Measurements from ENCODE around the gene CD79B. TPM values are rescaled to one million over a fixed set of nuclear protein-coding genes. Genes with fewer than 3 reads are reported as not detected.
A peak's percentile ranks its signal among the peaks of the same experiment; 100 is the strongest.

The CD79B gene
- total and polyA plus RNA-seq, 10 of the 15 experiments (the other 5 are each of a cell fraction or from before 2014, with no cell fraction given) = 17.5 to 148 (median 79.1) TPM

DNA sequence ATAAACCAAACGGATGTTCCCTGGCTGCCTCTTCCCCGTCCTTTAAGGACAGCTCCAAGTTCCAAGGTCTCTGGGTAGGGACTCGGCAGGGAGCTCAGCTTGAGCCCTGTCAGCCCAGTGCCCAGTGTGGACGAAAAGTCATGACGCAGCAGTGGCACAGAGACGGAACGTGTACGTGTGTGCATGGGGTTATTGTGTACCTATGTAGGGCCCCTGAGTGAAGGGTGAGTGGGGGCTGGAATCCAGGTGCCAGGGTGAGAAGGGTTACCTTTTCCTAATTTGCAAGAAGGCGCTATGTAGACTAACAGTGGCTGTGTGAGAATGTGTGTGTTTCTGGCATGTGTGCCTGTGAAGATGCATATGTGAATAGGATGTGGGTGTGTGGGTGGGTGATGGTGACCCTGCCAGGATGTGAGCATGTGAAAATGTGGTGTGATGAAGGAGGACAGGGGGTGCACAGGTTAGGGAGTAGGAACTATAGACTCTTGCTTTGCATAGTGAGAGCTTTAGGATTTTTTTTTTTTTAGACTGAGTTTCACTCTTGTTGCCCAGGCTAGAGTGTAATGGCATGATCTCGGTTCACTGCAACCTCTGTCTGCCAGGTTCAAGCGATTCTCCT is 34.6 kb upstream of the CD79B start (continued):
- no peak for TF ChIP-seq BACH1 (IDR thresholded peaks at IDR 0.05; ENCODE audit: borderline replicate concordance)
- TF ChIP-seq ZNF207 (IDR thresholded peaks at IDR 0.05; ENCODE audit: borderline replicate concordance) = no peak
- TF ChIP-seq, protein P1, sequence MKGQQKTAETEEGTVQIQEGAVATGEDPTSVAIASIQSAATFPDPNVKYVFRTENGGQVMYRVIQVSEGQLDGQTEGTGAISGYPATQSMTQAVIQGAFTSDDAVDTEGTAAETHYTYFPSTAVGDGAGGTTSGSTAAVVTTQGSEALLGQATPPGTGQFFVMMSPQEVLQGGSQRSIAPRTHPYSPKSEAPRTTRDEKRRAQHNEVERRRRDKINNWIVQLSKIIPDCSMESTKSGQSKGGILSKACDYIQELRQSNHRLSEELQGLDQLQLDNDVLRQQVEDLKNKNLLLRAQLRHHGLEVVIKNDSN (IDR thresholded peaks at IDR 0.05; ENCODE audit: borderline replicate concordance, extremely low read length, insufficient read depth, low read depth, low read length) = no peak
- no peak for TF ChIP-seq ZZZ3 (IDR thresholded peaks at IDR 0.05; ENCODE audit: control insufficient read depth, insufficient read length, low read depth)
- TF ChIP-seq KDM1A (IDR thresholded peaks at IDR 0.05; ENCODE audit: borderline replicate concordance) = no peak
- TF ChIP-seq NRF1 (conservative IDR thresholded peaks at IDR 0.05; ENCODE audit: low read depth, low read length) = no peak
- TF ChIP-seq RFX5 (IDR thresholded peaks at IDR 0.05; ENCODE audit: low read depth, low read length) = no peak
- TF ChIP-seq STAT3 (IDR thresholded peaks at IDR 0.05; ENCODE audit: low read depth, low read length) = no peak
- TF ChIP-seq SMC3 (IDR thresholded peaks at IDR 0.05; ENCODE audit: borderline replicate concordance, low read length) = no peak
- TF ChIP-seq SMAD1 (IDR thresholded peaks at IDR 0.05; ENCODE audit: low read depth, partially characterized antibody) = no peak
- TF ChIP-seq, protein P2, sequence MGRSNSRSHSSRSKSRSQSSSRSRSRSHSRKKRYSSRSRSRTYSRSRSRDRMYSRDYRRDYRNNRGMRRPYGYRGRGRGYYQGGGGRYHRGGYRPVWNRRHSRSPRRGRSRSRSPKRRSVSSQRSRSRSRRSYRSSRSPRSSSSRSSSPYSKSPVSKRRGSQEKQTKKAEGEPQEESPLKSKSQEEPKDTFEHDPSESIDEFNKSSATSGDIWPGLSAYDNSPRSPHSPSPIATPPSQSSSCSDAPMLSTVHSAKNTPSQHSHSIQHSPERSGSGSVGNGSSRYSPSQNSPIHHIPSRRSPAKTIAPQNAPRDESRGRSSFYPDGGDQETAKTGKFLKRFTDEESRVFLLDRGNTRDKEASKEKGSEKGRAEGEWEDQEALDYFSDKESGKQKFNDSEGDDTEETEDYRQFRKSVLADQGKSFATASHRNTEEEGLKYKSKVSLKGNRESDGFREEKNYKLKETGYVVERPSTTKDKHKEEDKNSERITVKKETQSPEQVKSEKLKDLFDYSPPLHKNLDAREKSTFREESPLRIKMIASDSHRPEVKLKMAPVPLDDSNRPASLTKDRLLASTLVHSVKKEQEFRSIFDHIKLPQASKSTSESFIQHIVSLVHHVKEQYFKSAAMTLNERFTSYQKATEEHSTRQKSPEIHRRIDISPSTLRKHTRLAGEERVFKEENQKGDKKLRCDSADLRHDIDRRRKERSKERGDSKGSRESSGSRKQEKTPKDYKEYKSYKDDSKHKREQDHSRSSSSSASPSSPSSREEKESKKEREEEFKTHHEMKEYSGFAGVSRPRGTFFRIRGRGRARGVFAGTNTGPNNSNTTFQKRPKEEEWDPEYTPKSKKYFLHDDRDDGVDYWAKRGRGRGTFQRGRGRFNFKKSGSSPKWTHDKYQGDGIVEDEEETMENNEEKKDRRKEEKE (IDR thresholded peaks at IDR 0.05) = no peak
- no peak for TF ChIP-seq SP1 (IDR thresholded peaks at IDR 0.05; ENCODE audit: low read depth, low read length)
- TF ChIP-seq SUZ12 (IDR thresholded peaks at IDR 0.05; ENCODE audit: unreplicated experiment) = no peak
- no peak for TF ChIP-seq LARP7 (IDR thresholded peaks at IDR 0.05)
- TF ChIP-seq, protein P3, sequence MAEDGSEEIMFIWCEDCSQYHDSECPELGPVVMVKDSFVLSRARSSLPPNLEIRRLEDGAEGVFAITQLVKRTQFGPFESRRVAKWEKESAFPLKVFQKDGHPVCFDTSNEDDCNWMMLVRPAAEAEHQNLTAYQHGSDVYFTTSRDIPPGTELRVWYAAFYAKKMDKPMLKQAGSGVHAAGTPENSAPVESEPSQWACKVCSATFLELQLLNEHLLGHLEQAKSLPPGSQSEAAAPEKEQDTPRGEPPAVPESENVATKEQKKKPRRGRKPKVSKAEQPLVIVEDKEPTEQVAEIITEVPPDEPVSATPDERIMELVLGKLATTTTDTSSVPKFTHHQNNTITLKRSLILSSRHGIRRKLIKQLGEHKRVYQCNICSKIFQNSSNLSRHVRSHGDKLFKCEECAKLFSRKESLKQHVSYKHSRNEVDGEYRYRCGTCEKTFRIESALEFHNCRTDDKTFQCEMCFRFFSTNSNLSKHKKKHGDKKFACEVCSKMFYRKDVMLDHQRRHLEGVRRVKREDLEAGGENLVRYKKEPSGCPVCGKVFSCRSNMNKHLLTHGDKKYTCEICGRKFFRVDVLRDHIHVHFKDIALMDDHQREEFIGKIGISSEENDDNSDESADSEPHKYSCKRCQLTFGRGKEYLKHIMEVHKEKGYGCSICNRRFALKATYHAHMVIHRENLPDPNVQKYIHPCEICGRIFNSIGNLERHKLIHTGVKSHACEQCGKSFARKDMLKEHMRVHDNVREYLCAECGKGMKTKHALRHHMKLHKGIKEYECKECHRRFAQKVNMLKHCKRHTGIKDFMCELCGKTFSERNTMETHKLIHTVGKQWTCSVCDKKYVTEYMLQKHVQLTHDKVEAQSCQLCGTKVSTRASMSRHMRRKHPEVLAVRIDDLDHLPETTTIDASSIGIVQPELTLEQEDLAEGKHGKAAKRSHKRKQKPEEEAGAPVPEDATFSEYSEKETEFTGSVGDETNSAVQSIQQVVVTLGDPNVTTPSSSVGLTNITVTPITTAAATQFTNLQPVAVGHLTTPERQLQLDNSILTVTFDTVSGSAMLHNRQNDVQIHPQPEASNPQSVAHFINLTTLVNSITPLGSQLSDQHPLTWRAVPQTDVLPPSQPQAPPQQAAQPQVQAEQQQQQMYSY (CRISPR knock-in tag; IDR thresholded peaks at IDR 0.05) = no peak
- TF ChIP-seq HDGF (IDR thresholded peaks at IDR 0.05) = 0 out of 2 replicates have a peak, but pooled peaks have one; percentile 40
- peak; percentile 31 to 53; a peak in 1 of 4 replicates for TF ChIP-seq BHLHE40 (IDR thresholded peaks at IDR 0.05; ENCODE audit: borderline replicate concordance in 1 of 2, low read depth in 2 of 2, low read length in 1 of 2)
- TF ChIP-seq, protein P4, sequence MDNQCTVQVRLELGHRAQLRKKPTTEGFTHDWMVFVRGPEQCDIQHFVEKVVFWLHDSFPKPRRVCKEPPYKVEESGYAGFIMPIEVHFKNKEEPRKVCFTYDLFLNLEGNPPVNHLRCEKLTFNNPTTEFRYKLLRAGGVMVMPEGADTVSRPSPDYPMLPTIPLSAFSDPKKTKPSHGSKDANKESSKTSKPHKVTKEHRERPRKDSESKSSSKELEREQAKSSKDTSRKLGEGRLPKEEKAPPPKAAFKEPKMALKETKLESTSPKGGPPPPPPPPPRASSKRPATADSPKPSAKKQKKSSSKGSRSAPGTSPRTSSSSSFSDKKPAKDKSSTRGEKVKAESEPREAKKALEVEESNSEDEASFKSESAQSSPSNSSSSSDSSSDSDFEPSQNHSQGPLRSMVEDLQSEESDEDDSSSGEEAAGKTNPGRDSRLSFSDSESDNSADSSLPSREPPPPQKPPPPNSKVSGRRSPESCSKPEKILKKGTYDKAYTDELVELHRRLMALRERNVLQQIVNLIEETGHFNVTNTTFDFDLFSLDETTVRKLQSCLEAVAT (IDR thresholded peaks at IDR 0.05) = 0 out of 2 replicates have a peak, but pooled peaks have one; percentile 21

All from GM12878 (cell line).